Parathyroid adenoma (tissue), 2 donors: ENCODE measurements around the gene TRIM60.

Experiments used
- H2AFZ ChIP-seq: fragments of 300-600 bp; sonication (generic); one replicate; pipeline ENCODE4 v1.7.0; 2017; ENCODE audit warnings: antibody characterized with exemption, mild to moderate bottlenecking
- H3K27ac ChIP-seq: fragments of 300-600 bp; sonication (generic); one replicate; pipeline ENCODE4 v1.7.0; 2017
- H3K27me3 ChIP-seq: fragments of 300-600 bp; sonication (generic); one replicate; pipeline ENCODE4 v1.7.0; 2017; ENCODE audit warnings: low read length; ENCODE audit not compliant: control insufficient read depth, insufficient read depth
- H3K36me3 ChIP-seq: fragments of 300-600 bp; sonication (generic); one replicate; pipeline ENCODE4 v1.7.0; 2017; ENCODE audit warnings: low read length; ENCODE audit not compliant: control insufficient read depth, insufficient read depth
- H3K4me1 ChIP-seq: fragments of 300-600 bp; sonication (generic); one replicate; pipeline ENCODE4 v1.7.0; 2017; ENCODE audit warnings: control low read depth
- H3K4me2 ChIP-seq: fragments of 300-600 bp; sonication (generic); one replicate; pipeline ENCODE4 v1.7.0; 2017; ENCODE audit warnings: low read length
- H3K4me3 ChIP-seq: fragments of 300-600 bp; sonication (generic); one replicate; pipeline ENCODE4 v1.7.0; 2017; ENCODE audit warnings: low read depth, low read length
- H3K79me2 ChIP-seq: fragments of 300-600 bp; sonication (generic); one replicate; pipeline ENCODE4 v1.7.0; 2017; ENCODE audit warnings: control low read depth
- H3K9ac ChIP-seq: fragments of 300-600 bp; sonication (generic); one replicate; pipeline ENCODE4 v1.7.0; 2017; ENCODE audit warnings: mild to moderate bottlenecking
- H3K9me3 ChIP-seq: fragments of 300-600 bp; sonication (generic); one replicate; pipeline ENCODE4 v1.7.0; 2017; ENCODE audit warnings: low read length; ENCODE audit not compliant: control insufficient read depth
- CTCF ChIP-seq: fragments of 300-600 bp; sonication (generic); IDR thresholded peaks from one replicate; pipeline ENCODE4 v1.7.0; 2017; ENCODE audit warnings: antibody characterized with exemption, mild to moderate bottlenecking
- donor health status: primary hyperparathyroidism.

TRIM60 gene

DNA sequence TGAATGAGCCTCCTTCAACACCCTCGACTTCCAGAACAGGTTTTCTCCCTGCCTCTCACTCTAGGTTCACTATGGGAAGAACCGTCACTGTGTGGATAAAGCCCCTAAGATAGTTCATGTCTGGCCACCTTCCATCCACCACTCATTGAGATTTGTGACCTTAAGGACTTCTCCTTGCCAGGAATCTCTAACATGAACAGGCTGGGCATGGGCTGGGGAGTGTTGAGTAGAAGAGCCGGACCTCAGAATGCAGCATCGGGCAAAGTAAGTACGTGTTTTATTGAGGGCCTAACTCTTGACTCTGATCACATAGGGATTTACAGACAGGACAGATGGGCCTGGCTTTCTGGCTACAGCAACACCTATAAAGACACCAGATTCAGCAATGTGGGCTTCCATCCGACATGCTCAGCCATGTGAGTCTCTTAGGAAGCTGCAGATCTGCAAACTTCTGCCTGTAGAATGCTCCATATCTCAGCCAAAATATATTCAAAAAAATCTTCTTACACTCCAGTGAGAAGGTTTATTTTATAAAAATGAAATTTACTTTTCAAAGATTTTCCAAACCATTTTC is 26.4 kb upstream of the TRIM60 start:
- Histone ChIP-seq H3K79me2 (no peaks in the 10 kb centered on the region), H3K4me3 (no peak overlapping the region), H3K9me3 (no peaks in the 10 kb centered on the region), H3K9ac (no peak overlapping the region), H3K4me2 (no peak overlapping the region), H3K27ac (no peak overlapping the region), H2AFZ (no peak overlapping the region), H3K4me1 (no peaks in the 10 kb centered on the region), H3K27me3 (no peaks in the 10 kb centered on the region), H3K36me3 (no peaks in the 10 kb centered on the region)
- no peak for TF ChIP-seq CTCF

GRCh38 chr4:165006456-165006855 is 25.3 kb upstream of the TRIM60 start:
- TF ChIP-seq CTCF = no peak
- no peak overlapping the region for H3K27ac ChIP-seq
- no peak overlapping the region for H3K4me2 ChIP-seq
- H3K79me2 ChIP-seq = no peaks in the 10 kb centered on the region
- no peaks in the 10 kb centered on the region for H3K36me3 ChIP-seq
- H2AFZ ChIP-seq = no peak overlapping the region
- H3K27me3 ChIP-seq = no peaks in the 10 kb centered on the region
- H3K9me3 ChIP-seq = no peaks in the 10 kb centered on the region
- H3K4me3 ChIP-seq = no peak overlapping the region
- H3K9ac ChIP-seq = no peak overlapping the region
- H3K4me1 ChIP-seq = no peaks in the 10 kb centered on the region

DNA sequence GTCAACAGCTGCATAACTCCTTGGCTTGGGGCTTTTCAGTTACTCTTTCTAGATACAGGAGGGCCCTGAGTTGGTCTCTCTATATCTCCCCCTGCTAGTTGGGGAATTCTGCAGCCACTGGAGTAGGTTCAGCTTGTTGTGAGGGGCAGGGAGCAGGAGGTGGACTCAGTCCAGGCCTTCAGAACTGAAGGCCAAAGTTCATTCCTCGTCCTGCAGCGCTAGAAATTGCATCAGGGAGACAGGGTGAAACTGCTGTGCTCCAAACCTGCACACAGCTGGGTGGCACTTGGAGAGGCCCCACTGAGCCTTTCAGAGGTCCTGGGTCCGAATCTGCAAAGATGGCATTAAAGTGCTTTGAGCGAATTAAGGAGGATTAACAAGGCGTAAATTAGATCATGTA is 24.9 kb upstream of the TRIM60 start:
- H3K27ac ChIP-seq = no peak overlapping the region
- H3K9ac ChIP-seq = no peak overlapping the region
- no peak overlapping the region for H3K4me2 ChIP-seq
- H3K27me3 ChIP-seq = no peaks in the 10 kb centered on the region
- no peak for TF ChIP-seq CTCF
- H2AFZ ChIP-seq = no peak overlapping the region
- H3K4me3 ChIP-seq = no peak overlapping the region
- H3K36me3 ChIP-seq = no peaks in the 10 kb centered on the region
- H3K4me1 ChIP-seq = no peaks in the 10 kb centered on the region
- H3K79me2 ChIP-seq = no peaks in the 10 kb centered on the region
- no peaks in the 10 kb centered on the region for H3K9me3 ChIP-seq

GRCh38 chr4:165009493-165010227 is 22.1 kb upstream of the TRIM60 start:
- H3K9ac ChIP-seq = no peak overlapping the region
- H3K27me3 ChIP-seq = no peaks in the 10 kb centered on the region
- H3K79me2 ChIP-seq = no peaks in the 10 kb centered on the region
- H3K4me2 ChIP-seq = no peak overlapping the region
- H2AFZ ChIP-seq = no peak overlapping the region
- no peak overlapping the region for H3K4me3 ChIP-seq
- H3K9me3 ChIP-seq = no peaks in the 10 kb centered on the region
- no peak for TF ChIP-seq CTCF
- no peaks in the 10 kb centered on the region for H3K36me3 ChIP-seq
- H3K27ac ChIP-seq = no peak overlapping the region
- no peaks in the 10 kb centered on the region for H3K4me1 ChIP-seq

DNA sequence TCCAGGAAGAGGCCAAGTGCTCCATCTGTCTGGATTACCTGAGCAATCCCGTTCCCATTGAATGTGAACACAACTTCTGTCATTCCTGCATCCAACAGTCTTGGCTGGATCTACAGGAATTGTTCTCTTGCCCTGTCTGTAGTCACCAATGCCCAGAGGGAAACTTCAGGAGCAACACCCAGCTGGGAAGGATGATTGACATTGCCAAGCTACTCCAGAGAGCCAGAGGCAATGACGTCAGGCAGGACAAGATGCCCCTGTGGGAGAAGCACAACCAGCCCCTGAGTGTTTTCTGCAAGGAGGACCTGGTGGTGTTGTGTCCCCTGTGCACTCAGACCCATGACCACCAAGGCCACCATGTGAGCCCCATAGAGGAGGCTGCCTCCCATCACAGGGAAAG is 21.3 kb upstream of the TRIM60 start:
- no peak overlapping the region for H3K9ac ChIP-seq
- no peak overlapping the region for H3K4me2 ChIP-seq
- H3K4me3 ChIP-seq = no peak overlapping the region
- no peaks in the 10 kb centered on the region for H3K9me3 ChIP-seq
- H3K27me3 ChIP-seq = no peaks in the 10 kb centered on the region
- H3K27ac ChIP-seq = no peak overlapping the region
- H2AFZ ChIP-seq = no peak overlapping the region
- no peaks in the 10 kb centered on the region for H3K79me2 ChIP-seq
- no peak for TF ChIP-seq CTCF
- H3K36me3 ChIP-seq = no peaks in the 10 kb centered on the region
- H3K4me1 ChIP-seq = no peaks in the 10 kb centered on the region
